Measurements from ENCODE around the gene ARFRP1. TPM values are rescaled to one million over a fixed set of nuclear protein-coding genes. Genes with fewer than 3 reads are reported as not detected.

Gene ARFRP1
- 33.0 and 36.7 TPM in 2 replicates for total RNA-seq (2014; rRNA removed; shearing (Covaris generic))

- in situ Hi-C loops (cut with HindIII; ENCODE audit: low sequenced_read_pairs): no loop called here
- DNase-seq (ENCODE audit: low spot score): peak; percentile 82
Measured at GRCh38 chr20:63707558-63708300, at the start of gene ARFRP1, which contains the start of gene ZGPAT. Gene ARFRP1 (minus strand): TSS chr20:63707976. CDS start chr20:63707091, 885 bp downstream. Gene ZGPAT (plus strand): TSS chr20:63708039. CDS start chr20:63708581, 542 bp downstream.

DNA sequence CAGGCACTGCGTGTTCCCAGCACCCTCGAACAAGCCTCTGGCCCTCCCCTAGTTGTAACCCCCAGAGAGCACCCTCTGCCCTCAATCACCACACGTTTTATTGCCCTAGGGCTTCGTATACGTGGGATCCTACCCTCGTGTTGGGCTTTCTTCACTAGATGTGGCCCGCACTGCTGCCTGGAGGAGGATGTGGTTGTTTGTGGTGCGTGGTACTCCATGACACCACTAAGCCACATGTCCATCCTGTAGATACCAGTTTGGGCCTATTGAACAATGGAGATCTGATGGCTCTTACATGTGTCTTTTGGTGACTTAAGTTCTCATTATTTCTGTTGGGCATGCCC lies 48.8 kb upstream of the ARFRP1 start:
- in situ Hi-C loops (cut with HindIII; ENCODE audit: low sequenced_read_pairs): no loop called here
- no peak for DNase-seq (ENCODE audit: low spot score)

GRCh38 chr20:63755933-63756647 lies 48.3 kb upstream of the ARFRP1 start:
- peak; percentile 73 for DNase-seq (ENCODE audit: low spot score)
- in situ Hi-C loops (cut with HindIII; ENCODE audit: low sequenced_read_pairs): no loop called here

- in situ Hi-C loops (cut with HindIII; ENCODE audit: low sequenced_read_pairs): no loop called here
- peak; percentile 57 for DNase-seq (ENCODE audit: low spot score)
Measured at GRCh38 chr20:63754008-63754407, 46.2 kb upstream of the ARFRP1 start.

DNA sequence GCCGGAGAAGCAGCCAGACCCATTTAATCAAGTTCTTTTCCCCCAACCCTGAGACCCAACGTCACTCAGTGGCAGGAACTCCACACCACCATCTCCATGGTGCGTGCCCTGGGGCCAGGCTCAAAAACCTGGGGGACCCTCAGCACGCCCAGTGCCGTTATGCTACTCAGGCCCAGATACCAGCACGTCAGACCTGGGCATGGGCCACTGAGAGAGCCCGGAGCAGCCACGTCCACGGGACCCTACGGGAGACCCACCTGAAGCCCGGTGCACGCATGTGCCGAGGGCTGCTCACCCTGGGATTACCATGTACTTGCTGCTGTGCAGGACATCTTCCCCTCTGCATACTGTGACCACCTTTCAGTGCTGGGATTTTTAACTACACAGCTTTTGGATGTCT lies 45.6 kb upstream of the ARFRP1 start:
- in situ Hi-C loops (cut with HindIII; ENCODE audit: low sequenced_read_pairs): no loop called here
- no peak for DNase-seq (ENCODE audit: low spot score)

GRCh38 chr20:63752411-63753101 lies 44.8 kb upstream of the ARFRP1 start:
- in situ Hi-C loops (cut with HindIII; ENCODE audit: low sequenced_read_pairs): no loop called here
- no peak for DNase-seq (ENCODE audit: low spot score)

- DNase-seq (ENCODE audit: low spot score): no peak
- in situ Hi-C loops (cut with HindIII; ENCODE audit: low sequenced_read_pairs): no loop called here
Measured at GRCh38 chr20:63751471-63752271, 43.9 kb upstream of the ARFRP1 start.

DNA sequence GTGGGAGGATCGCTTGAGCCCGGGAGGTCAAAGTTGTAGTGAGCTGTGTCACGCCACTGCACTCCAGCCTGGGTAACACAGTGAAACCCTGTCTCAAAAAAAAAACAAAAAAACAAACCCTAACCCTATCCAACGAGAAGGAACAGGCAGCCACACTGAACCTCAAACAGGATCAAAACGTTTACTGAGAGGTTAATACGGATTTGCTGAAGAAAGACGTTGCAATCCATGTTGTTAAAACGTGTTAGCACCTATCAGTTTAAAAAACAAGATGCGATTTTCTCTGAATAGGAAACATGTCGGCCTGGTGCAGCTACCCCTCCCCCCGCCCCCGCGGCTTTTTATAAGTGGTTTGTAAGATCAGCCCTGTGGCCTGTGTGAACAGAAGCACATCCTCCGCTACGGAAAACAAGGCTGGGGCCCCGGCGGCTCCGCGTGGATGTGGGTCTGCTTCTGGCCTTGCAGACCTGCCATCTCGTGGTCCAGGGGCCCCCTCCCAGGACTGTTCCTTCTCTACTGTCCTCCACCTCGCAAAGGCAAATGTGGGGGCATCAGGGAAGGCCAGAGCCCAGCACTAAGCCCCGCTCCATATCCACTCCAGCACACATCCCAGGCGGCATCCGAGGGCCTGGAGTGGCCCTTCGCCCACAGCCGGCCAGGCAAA lies 43.2 kb upstream of the ARFRP1 start:
- no peak for DNase-seq (ENCODE audit: low spot score)
- in situ Hi-C loops (cut with HindIII; ENCODE audit: low sequenced_read_pairs): no loop called here

DNA sequence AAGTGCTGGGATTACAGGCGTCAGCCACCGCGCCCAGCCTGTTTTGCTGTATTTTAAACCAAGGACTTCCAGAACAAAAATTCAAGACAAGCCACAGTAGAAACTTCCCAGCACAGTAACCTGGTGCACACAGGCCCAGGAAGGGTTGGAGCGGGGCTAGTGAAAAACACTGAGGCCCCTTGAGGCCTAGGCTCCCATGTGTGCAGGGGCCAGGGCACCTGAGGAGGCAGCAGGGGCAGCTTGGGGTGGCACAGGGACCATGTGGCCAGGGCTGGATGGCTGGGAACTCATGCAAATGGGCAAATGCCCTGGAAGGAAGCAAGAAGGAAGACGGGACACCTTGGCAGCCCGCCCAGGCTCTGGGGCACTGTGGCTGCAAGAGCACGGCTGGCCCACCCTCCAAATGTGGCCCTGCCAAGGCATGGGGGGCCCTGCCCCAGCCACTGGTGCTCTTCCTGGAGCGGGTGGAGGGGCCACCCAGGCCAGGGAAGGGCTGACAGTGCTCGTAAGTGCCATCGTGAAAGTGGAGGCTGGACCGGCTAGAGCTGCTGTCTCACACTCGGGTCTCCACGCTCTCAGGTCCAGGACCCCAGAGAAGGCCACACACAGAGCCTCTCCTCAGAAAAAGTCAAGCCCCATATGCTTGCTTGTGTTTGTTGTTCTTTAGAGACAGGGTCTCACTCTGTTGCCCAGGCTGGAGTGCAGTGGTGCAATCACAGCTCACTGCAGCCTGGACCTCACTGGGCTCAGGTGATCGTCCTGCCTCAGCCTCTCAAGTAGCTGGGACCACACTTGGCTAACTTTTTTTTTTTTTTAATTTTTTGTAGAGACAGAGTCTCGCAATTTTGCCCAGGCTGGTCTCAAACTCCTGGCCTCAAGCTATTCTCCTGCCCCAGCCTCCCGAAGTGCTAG lies 42.1 kb upstream of the ARFRP1 start:
- no peak for DNase-seq (ENCODE audit: low spot score)
- in situ Hi-C loops (cut with HindIII; ENCODE audit: low sequenced_read_pairs): no loop called here

GRCh38 chr20:63748934-63749270 lies 41.1 kb upstream of the ARFRP1 start:
- in situ Hi-C loops (cut with HindIII; ENCODE audit: low sequenced_read_pairs): no loop called here
- no peak for DNase-seq (ENCODE audit: low spot score)

- no peak for DNase-seq (ENCODE audit: low spot score)
- in situ Hi-C loops (cut with HindIII; ENCODE audit: low sequenced_read_pairs): no loop called here
Measured at GRCh38 chr20:63748070-63748933, 40.5 kb upstream of the ARFRP1 start.

DNA sequence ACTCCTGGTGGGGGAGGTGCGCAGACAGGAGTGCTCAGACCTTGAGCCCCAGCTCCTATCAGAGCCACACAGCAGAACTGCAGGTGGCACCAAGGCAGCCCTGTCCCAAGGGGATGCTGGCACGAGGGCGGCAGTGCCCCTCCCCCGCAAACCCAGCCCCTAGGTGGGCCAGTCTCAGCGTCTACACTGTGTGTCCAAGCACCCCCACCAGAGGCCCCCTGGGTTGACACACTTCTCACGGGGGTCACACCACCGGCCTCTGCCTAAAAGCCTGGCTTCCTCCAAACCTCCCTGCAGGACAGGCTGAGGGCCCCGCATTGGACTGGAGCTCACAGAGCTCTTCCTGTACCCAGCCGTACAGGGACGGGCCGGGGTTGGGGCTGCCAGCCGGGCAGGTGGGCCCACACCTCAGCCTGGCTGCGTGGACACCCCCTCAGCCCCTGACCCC lies 39.9 kb upstream of the ARFRP1 start:
- in situ Hi-C loops (cut with HindIII; ENCODE audit: low sequenced_read_pairs): no loop called here
- DNase-seq (ENCODE audit: low spot score): no peak

DNA sequence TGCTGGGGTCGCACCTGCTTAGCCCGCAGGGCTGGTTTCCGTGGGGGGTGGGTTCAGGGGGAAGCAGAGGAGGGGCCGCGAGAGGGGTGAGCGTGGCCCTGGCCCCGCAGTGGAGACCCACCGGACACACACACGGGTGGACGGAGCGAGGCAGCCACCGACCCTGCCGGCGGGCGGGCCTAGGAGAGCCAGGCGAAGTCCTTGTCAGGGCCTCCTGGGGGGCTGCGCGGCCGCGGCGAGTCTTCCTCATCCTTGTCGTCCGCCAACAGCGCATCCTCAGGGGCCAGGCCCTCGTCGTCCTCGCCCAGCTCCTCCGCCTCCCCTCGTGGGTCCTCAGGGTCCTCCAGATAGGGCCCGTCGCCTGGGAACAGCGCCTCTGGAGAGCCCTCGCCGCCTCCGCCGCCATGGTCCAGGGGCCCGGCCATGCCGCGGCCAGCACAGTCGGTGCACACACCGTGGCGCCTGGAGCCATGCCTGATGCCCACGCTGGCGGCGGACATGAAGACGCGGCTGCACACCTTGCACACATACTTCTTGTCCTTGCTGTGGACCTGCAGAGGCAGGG lies 39.1 kb upstream of the ARFRP1 start:
- no peak for DNase-seq (ENCODE audit: low spot score)
- in situ Hi-C loops (cut with HindIII; ENCODE audit: low sequenced_read_pairs): no loop called here

- in situ Hi-C loops (cut with HindIII; ENCODE audit: low sequenced_read_pairs): no loop called here
- DNase-seq (ENCODE audit: low spot score): no peak
Measured at GRCh38 chr20:63745961-63746731, 38.4 kb upstream of the ARFRP1 start.

DNA sequence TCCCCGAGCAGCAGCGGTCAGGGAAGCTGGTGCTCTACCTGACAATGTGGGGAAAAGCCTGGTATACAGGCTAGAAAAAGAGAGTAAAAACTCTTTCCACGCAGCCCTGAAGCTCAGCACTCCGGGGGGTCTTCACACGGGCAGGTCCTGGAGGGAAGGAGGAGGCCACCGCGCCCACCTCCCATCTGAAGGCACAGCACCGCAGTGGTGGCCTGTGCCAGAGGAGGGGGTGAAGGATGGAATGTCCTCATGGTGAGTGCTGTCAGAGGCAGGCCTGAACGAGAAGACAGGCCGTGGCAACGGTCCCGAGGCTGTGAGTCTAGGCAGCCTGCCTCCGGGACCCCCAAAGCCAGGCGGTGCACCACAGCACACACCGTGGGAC lies 37.6 kb upstream of the ARFRP1 start:
- in situ Hi-C loops (cut with HindIII; ENCODE audit: low sequenced_read_pairs): no loop called here
- no peak for DNase-seq (ENCODE audit: low spot score)
